HL-60/S4 treated with phorbol 12-myristate 13-acetate at 8.2 ng/mL for 4 days and 3 days (cell line): ENCODE data around the gene CEP126.

ENCODE experiments used
- in situ Hi-C: fragments of 300-500 bp; cut with MboI; formaldehyde crosslinking; loops from 2 replicates; pipeline ENCODE4 v1.15.0; 2022; ENCODE audit warnings: low sequenced_read_pairs

The CEP126 gene

DNA sequence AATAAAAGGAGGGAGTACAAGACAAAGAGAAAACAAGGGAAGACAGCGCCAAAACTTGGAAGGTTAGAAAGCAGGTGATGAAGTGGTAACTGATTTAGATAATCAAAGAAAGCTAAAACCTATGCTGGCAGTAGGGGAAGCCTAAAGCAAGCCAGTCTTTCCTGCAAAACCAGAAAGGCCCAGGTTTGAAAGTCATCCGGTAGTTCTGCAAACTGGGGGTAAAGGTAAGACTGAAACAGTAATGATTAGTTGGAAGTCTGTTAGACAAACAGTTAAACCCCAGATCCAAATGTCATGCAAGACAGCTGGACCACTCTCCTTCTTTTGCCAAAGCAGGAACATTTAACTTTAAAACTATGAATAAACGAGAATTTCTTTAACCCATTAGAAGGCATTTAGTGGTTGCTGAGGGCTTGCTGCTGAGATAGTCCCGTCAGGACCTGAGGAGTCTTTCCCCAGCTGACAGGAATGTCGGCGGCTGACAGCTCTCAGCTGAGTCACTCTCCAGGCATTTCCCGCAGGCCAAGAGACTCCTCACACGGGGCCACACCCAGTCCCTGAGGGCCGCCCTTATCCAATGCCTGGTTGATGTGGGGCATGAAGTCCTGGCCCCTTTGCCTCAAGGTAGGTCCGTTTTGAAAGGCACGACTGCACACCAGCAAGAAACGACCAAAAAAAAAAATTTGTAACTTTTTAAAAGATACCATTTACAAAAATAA is 96.1 kb downstream of the CEP126 start:
- in situ Hi-C loops: no loop called here

DNA sequence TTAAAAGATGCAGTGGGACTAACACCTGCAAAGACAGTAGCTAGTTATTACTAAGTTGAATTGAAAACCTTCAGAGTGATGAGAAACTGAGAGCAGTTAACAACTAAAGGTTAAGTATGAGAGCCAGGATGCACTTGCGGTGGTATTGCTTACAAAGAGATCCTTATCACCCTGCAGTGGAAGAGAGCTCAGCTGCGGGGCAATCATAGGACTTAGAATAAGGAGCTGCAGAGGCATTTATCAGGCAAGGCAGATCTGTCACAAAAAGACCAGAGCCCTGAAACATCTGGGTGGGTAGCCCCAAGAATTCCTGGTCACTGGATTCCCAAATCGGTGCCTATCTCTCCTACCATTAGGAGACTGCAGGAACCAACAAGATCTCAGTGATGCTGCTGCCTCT is 98.1 kb downstream of the CEP126 start:
- in situ Hi-C loops: no loop called here

DNA sequence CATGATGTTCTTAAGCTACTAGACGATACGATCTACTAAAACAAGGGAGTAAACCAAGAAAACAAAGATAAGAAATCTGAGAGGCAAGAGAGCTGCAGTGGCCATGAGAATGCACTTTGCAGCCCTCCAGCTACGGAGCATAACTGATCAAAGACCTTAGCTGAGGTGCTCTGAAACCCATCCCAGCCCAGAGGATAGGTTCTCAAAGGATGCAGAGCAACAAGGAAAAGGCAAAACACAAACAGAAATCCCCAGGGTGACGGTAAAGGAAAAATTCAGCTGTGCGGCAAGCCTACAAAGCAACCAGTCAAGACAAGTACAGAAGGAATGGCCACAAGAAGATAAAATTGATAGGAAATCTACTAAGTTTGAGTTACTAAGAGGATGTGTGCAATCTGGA is 99.9 kb downstream of the CEP126 start:
- in situ Hi-C loops: no loop called here

DNA sequence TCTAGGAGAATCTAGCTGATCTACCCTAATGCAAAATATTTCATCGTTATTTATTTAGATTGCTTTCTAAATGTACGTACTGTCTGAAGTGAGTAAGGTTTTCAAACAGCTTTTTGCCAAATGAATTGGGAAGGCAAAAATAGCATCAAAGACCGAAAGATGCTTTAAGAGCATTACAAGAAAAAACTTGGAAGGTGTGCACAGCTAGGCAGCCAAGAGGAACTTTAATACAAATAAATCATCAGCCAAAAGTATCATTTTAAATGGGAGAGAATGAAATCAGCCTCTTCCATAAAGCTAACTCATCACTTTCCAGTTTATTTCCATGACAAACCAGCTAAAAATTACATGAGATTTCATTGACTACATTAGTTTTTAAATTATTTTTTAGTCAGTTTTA is 102.2 kb downstream of the CEP126 start:
- in situ Hi-C loops: no loop called here

DNA sequence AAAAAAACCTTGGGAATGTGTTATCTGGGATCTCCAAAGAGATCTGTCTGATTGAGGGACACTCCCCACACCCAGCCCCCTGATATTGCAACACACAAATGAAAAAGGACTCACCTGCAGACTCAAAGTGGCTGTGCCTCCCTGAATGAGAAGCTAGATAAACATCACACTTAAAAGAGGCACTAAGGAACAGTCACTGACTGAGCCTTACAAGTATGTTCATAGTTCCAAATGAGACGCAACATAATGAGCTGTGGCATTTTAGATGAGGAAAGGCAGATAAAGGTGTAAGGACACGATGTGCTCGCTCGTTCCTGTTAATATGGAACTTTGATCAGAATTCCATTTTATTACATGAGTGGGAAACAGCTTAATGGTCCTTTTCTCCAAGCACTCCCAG is 111.4 kb downstream of the CEP126 start:
- in situ Hi-C loops: no loop called here

DNA sequence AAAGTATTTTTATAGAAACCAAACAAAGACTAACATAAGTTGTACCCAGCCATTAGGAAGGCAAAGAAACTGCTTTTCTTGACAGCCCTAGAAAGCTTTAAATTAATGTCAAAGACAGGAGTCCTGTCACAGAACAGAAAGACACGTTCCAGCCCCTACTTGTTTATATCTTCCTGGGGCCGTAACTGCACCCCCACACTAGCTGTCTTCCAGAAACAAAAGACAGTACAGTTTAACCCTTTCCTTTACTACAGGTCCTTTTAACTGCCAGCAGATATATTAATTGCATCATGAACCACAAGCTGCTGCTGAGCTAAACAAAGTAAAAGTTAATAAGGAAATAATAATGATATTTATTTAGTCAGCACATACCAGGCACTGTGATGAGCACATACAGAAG is 112.1 kb downstream of the CEP126 start:
- in situ Hi-C loops: no loop called here

DNA sequence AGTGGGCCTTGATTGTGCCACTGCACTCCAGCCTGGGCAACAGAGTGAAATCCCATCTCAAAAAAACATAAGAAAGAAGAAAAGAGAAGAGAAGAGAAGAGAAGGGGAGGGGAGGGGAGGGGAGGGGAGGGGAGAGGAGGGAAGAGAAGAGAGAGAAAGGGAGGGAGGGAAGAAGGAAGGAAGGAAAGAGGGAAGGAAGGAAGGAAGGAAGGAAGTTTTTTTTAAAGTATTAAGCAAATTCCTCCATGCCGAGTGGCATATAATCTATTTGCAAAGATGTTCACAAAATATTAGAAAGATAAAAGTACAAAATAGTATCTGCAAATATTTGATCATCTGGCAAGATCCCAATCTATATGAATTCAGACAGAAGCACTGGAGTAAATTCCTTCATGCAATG is 121.9 kb downstream of the CEP126 start:
- in situ Hi-C loops: no loop called here

DNA sequence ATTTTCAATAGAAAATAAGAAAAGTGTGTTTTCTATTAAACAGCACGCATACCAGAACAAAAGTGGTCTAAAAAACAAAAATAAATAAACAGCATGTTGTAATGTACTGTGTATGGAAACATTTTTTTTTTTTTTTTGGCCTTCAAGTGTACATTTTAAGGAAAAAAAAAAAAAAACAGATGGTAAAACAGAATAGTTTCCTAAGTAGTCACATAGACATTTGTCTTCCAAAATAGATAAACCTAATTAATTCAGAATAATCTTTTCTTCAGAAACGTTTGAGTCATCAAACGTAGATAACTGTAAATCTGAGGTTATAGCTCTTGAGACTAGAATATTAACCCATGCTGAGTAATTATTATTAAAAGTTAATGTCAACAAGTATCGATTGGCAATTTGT is 132.0 kb downstream of the CEP126 start:
- in situ Hi-C loops: no loop called here

DNA sequence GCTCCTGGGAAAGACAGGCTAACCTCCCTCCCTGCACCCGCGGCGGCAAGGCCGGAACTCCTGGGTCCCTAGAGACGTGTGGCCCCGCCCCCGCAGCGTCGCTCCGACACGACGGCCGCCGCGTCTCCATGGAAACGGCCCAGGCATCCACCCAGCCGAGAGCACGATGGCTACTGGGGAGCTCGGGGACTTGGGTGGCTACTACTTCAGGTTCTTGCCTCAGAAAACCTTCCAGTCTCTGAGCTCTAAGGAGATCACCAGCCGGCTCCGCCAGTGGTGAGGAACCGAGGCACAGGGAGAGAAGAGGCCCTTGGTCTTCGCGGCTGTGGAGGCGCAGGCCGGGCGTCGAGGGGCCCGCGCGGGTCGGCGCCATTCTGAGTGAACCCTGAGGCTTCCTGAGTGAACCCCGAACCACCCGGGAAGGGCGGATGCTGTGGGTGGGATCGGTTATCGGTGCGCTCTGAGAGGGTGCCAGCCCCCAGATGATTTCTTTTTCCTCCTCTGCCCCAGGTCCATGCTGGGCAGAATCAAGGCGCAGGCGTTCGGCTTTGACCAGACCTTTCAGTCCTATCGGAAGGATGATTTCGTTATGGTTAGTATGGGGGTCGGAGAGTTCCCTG is 132.6 kb downstream of the CEP126 start, which contains the start of gene CFAP300:
Gene CFAP300, plus strand, starts transcription at position 133 of the 620 bp plus-strand sequence. Its CDS starts 34 bp downstream, at position 167.
- in situ Hi-C loops: no loop called here
